ENCODE data around the gene ATG5.

The ATG5 gene

DNA sequence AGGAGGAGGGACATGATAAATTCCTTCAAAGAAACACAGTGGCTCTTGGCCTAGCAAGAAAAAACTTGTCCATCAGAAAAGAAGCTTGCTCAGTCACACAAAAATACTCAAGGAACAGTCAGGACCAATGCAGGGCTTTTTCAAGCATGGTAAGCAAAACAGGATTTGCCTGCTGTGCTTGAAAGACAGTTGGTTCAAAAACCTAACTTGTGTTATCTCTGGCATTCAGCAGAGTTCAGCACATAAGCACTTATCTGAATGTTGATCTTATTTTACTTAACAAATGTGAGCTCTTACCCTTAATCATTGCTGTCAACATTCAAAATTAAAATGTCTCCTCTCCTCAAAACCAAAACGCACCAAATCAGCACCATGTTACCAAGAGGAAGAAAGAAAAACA lies 38.3 kb downstream of the ATG5 start:
- peak; percentile 49; the same call in 2 of the 3 replicates for ATAC-seq
- TF ChIP-seq, protein P1, sequence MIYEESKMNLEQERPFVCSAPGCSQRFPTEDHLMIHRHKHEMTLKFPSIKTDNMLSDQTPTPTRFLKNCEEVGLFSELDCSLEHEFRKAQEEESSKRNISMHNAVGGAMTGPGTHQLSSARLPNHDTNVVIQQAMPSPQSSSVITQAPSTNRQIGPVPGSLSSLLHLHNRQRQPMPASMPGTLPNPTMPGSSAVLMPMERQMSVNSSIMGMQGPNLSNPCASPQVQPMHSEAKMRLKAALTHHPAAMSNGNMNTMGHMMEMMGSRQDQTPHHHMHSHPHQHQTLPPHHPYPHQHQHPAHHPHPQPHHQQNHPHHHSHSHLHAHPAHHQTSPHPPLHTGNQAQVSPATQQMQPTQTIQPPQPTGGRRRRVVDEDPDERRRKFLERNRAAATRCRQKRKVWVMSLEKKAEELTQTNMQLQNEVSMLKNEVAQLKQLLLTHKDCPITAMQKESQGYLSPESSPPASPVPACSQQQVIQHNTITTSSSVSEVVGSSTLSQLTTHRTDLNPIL (CRISPR knock-in tag; IDR thresholded peaks at IDR 0.05; ENCODE audit: low read depth) = no peak
- peak; percentile 58 for TF ChIP-seq ISL1 (CRISPR knock-in tag; IDR thresholded peaks at IDR 0.05)

DNA sequence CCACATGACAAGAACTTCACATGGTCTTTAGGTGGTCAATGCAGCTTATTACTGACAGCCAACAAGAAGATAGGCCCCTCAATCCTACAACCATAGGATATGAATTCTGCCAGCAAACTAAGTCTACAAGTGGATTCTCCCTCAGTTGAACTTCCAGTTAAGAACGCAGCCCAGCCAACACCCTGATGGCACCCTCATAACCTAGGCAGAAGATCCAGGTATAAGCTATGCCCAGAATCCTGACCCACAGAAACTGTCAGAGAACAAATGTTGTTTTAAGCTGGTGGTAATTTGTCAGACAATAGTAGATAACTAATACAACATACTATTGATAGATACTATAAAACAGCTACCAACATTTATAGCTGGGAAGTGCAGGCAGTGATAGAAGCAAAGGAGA lies 38.8 kb downstream of the ATG5 start:
- TF ChIP-seq ZNF8 (CRISPR knock-in tag; IDR thresholded peaks at IDR 0.05) (no peak), ZNF70 (CRISPR knock-in tag; IDR thresholded peaks at IDR 0.05) (no peak), RARB (CRISPR knock-in tag; IDR thresholded peaks at IDR 0.05) (no peak), ZNF565 (CRISPR knock-in tag; conservative IDR thresholded peaks at IDR 0.05; ENCODE audit: low read depth) (no peak), TOX (CRISPR knock-in tag; IDR thresholded peaks at IDR 0.05; ENCODE audit: borderline replicate concordance) (no peak), ISL1 (CRISPR knock-in tag; IDR thresholded peaks at IDR 0.05) (no peak), ZC3H10 (CRISPR knock-in tag; IDR thresholded peaks at IDR 0.05) (no peak), TCF4 (CRISPR knock-in tag; IDR thresholded peaks at IDR 0.05; ENCODE audit: borderline replicate concordance) (no peak), SNAI2 (CRISPR knock-in tag; IDR thresholded peaks at IDR 0.05) (no peak), GLIS3 (CRISPR knock-in tag; IDR thresholded peaks at IDR 0.05) (no peak), ZFP3 (CRISPR knock-in tag; IDR thresholded peaks at IDR 0.05) (no peak), BACH2 (CRISPR knock-in tag; IDR thresholded peaks at IDR 0.05; ENCODE audit: borderline replicate concordance) (no peak), OSR1 (CRISPR knock-in tag; IDR thresholded peaks at IDR 0.05) (no peak), ZFP30 (CRISPR knock-in tag; IDR thresholded peaks at IDR 0.05) (no peak), ESRRG (CRISPR knock-in tag; IDR thresholded peaks at IDR 0.05) (no peak), CSDC2 (CRISPR knock-in tag; IDR thresholded peaks at IDR 0.05) (no peak)
- TF ChIP-seq, protein P2, sequence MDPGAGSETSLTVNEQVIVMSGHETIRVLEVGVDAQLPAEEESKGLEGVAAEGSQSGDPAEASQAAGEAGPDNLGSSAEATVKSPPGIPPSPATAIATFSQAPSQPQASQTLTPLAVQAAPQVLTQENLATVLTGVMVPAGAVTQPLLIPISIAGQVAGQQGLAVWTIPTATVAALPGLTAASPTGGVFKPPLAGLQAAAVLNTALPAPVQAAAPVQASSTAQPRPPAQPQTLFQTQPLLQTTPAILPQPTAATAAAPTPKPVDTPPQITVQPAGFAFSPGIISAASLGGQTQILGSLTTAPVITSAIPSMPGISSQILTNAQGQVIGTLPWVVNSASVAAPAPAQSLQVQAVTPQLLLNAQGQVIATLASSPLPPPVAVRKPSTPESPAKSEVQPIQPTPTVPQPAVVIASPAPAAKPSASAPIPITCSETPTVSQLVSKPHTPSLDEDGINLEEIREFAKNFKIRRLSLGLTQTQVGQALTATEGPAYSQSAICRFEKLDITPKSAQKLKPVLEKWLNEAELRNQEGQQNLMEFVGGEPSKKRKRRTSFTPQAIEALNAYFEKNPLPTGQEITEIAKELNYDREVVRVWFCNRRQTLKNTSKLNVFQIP (CRISPR knock-in tag; IDR thresholded peaks at IDR 0.05; ENCODE audit: borderline replicate concordance, low read depth) = no peak
- TF ChIP-seq, protein P3, sequence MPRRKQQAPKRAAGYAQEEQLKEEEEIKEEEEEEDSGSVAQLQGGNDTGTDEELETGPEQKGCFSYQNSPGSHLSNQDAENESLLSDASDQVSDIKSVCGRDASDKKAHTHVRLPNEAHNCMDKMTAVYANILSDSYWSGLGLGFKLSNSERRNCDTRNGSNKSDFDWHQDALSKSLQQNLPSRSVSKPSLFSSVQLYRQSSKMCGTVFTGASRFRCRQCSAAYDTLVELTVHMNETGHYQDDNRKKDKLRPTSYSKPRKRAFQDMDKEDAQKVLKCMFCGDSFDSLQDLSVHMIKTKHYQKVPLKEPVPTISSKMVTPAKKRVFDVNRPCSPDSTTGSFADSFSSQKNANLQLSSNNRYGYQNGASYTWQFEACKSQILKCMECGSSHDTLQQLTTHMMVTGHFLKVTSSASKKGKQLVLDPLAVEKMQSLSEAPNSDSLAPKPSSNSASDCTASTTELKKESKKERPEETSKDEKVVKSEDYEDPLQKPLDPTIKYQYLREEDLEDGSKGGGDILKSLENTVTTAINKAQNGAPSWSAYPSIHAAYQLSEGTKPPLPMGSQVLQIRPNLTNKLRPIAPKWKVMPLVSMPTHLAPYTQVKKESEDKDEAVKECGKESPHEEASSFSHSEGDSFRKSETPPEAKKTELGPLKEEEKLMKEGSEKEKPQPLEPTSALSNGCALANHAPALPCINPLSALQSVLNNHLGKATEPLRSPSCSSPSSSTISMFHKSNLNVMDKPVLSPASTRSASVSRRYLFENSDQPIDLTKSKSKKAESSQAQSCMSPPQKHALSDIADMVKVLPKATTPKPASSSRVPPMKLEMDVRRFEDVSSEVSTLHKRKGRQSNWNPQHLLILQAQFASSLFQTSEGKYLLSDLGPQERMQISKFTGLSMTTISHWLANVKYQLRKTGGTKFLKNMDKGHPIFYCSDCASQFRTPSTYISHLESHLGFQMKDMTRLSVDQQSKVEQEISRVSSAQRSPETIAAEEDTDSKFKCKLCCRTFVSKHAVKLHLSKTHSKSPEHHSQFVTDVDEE (CRISPR knock-in tag; IDR thresholded peaks at IDR 0.05) = no peak
- TF ChIP-seq, protein P4, sequence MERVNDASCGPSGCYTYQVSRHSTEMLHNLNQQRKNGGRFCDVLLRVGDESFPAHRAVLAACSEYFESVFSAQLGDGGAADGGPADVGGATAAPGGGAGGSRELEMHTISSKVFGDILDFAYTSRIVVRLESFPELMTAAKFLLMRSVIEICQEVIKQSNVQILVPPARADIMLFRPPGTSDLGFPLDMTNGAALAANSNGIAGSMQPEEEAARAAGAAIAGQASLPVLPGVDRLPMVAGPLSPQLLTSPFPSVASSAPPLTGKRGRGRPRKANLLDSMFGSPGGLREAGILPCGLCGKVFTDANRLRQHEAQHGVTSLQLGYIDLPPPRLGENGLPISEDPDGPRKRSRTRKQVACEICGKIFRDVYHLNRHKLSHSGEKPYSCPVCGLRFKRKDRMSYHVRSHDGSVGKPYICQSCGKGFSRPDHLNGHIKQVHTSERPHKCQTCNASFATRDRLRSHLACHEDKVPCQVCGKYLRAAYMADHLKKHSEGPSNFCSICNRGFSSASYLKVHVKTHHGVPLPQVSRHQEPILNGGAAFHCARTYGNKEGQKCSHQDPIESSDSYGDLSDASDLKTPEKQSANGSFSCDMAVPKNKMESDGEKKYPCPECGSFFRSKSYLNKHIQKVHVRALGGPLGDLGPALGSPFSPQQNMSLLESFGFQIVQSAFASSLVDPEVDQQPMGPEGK (CRISPR knock-in tag; IDR thresholded peaks at IDR 0.05; ENCODE audit: borderline replicate concordance) = no peak
- TF ChIP-seq, protein P1 (CRISPR knock-in tag; IDR thresholded peaks at IDR 0.05; ENCODE audit: low read depth) = no peak
- no peak for ATAC-seq

DNA sequence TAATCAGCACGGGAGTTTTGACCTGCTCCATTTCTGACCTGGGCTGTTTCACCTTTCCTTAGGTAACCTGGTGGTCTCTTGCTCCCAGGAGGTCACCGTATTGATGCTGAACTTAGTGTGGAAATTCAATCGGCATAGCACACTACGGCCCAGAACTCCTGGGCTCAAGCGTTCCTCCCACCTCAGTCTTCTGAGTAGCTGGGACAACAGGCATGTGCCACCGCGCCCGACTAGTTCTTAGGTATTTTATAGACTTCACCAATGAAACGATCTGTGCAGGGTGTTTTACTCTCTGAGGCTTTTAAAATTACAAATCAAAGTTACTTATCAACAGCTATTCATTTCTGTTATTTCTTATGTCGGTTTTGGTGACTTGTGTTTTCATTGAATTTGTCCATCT lies 42.1 kb downstream of the ATG5 start:
- no peak for TF ChIP-seq ARNTL (CRISPR knock-in tag; IDR thresholded peaks at IDR 0.05; ENCODE audit: borderline replicate concordance, low read depth)
- no peak for TF ChIP-seq ZC3H10 (CRISPR knock-in tag; IDR thresholded peaks at IDR 0.05)
- TF ChIP-seq CSDC2 (CRISPR knock-in tag; IDR thresholded peaks at IDR 0.05) = no peak
- no peak for TF ChIP-seq ZNF70 (CRISPR knock-in tag; IDR thresholded peaks at IDR 0.05)
- no peak for TF ChIP-seq BACH2 (CRISPR knock-in tag; IDR thresholded peaks at IDR 0.05; ENCODE audit: borderline replicate concordance)
- TF ChIP-seq ZFP30 (CRISPR knock-in tag; IDR thresholded peaks at IDR 0.05) = no peak
- TF ChIP-seq, protein P3 (CRISPR knock-in tag; IDR thresholded peaks at IDR 0.05) = no peak
- TF ChIP-seq, protein P5, sequence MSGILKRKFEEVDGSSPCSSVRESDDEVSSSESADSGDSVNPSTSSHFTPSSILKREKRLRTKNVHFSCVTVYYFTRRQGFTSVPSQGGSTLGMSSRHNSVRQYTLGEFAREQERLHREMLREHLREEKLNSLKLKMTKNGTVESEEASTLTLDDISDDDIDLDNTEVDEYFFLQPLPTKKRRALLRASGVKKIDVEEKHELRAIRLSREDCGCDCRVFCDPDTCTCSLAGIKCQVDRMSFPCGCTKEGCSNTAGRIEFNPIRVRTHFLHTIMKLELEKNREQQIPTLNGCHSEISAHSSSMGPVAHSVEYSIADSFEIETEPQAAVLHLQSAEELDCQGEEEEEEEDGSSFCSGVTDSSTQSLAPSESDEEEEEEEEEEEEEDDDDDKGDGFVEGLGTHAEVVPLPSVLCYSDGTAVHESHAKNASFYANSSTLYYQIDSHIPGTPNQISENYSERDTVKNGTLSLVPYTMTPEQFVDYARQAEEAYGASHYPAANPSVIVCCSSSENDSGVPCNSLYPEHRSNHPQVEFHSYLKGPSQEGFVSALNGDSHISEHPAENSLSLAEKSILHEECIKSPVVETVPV (CRISPR knock-in tag; IDR thresholded peaks at IDR 0.05) = no peak
- TF ChIP-seq, protein P1 (CRISPR knock-in tag; IDR thresholded peaks at IDR 0.05; ENCODE audit: low read depth) = no peak
- no peak for TF ChIP-seq SNAI2 (CRISPR knock-in tag; IDR thresholded peaks at IDR 0.05)
- no peak for TF ChIP-seq ISL1 (CRISPR knock-in tag; IDR thresholded peaks at IDR 0.05)
- TF ChIP-seq TOX (CRISPR knock-in tag; IDR thresholded peaks at IDR 0.05; ENCODE audit: borderline replicate concordance) = no peak
- no peak for TF ChIP-seq OSR1 (CRISPR knock-in tag; IDR thresholded peaks at IDR 0.05)
- no peak for TF ChIP-seq GLIS3 (CRISPR knock-in tag; IDR thresholded peaks at IDR 0.05)
- no peak for TF ChIP-seq ZNF565 (CRISPR knock-in tag; conservative IDR thresholded peaks at IDR 0.05; ENCODE audit: low read depth)
- no peak for TF ChIP-seq TCF4 (CRISPR knock-in tag; IDR thresholded peaks at IDR 0.05; ENCODE audit: borderline replicate concordance)
- no peak for TF ChIP-seq ZNF8 (CRISPR knock-in tag; IDR thresholded peaks at IDR 0.05)
- no peak for ATAC-seq

Measured in SK-N-SH treated with all-trans-retinoic acid at 6 μM for 48 hours (cell line).